Hepatocyte (in vitro differentiated cells): ENCODE measurements around the gene SLC16A5.

Source experiments
- CTCF ChIP-seq: fragments of 200-600 bp; sonication (generic); IDR thresholded peaks from 2 replicates; pipeline ENCODE4 v1.5.1; 2016; ENCODE audit warnings: antibody characterized with exemption, mild to moderate bottlenecking; ENCODE audit not compliant: poor library complexity
- EZH2 ChIP-seq: fragments of 200-600 bp; sonication (generic); IDR thresholded peaks from 2 replicates; pipeline ENCODE4 v1.6.1; 2016; ENCODE audit warnings: antibody characterized with exemption, mild to moderate bottlenecking, borderline replicate concordance
- EZH2phosphoT487 ChIP-seq: fragments of 200-600 bp; sonication (generic); IDR thresholded peaks from one replicate; pipeline ENCODE4 v1.6.1; 2018; ENCODE audit warnings: antibody characterized with exemption, mild to moderate bottlenecking, low read depth, moderate library complexity; ENCODE audit not compliant: unreplicated experiment, severe bottlenecking

GRCh38 chr17:75087558-75088453, at the start of gene SLC16A5:
- TF ChIP-seq EZH2 (no peak), CTCF (no peak), EZH2phosphoT487 (no peak)
